Endodermal cell (in vitro differentiated cells): ENCODE data around the gene HID1. TPM values are rescaled to one million over a fixed set of nuclear protein-coding genes. Genes with fewer than 3 reads are reported as not detected.
A peak's percentile ranks its signal among the peaks of the same experiment; 100 is the strongest.

Experiments
- DNase-seq: peaks from one replicate; pipeline ENCODE4 v3.0.0-alpha.2; 2017
- H3K27ac ChIP-seq: 2 replicates; pipeline ENCODE4 v1.5.1; 2013; ENCODE audit warnings: mild to moderate bottlenecking, low read depth, low read length, moderate library complexity
- H3K27me3 ChIP-seq: 2 replicates; pipeline ENCODE4 v1.6.1; 2013; ENCODE audit warnings: mild to moderate bottlenecking, low read length, moderate library complexity; ENCODE audit not compliant: insufficient read depth, control insufficient read depth, poor library complexity, severe bottlenecking
- H3K36me3 ChIP-seq: 2 replicates; pipeline ENCODE4 v1.7.0; 2013; ENCODE audit warnings: mild to moderate bottlenecking, low read length, moderate library complexity; ENCODE audit not compliant: control insufficient read depth, insufficient read depth
- H3K4me1 ChIP-seq: one replicate; pipeline ENCODE4 v1.7.0; 2013; ENCODE audit warnings: low read length; ENCODE audit not compliant: control insufficient read depth, insufficient read depth
- H3K4me3 ChIP-seq: 2 replicates; pipeline ENCODE4 v1.5.1; 2013; ENCODE audit warnings: mild to moderate bottlenecking, low read length, moderate library complexity
- H3K9ac ChIP-seq: 2 replicates; pipeline ENCODE4 v1.6.1; 2013; ENCODE audit warnings: mild to moderate bottlenecking, low read length, moderate library complexity; ENCODE audit not compliant: poor library complexity, severe bottlenecking; ENCODE audit errors: extremely low read depth
- H3K9me3 ChIP-seq: 2 replicates; pipeline ENCODE4 v1.6.1; 2013; ENCODE audit warnings: mild to moderate bottlenecking, low read length, moderate library complexity; ENCODE audit not compliant: control insufficient read depth
- H3K27ac Mint-ChIP-seq: 2 replicates; pipeline ENCODE4 v1.8.0; 2020; ENCODE audit warnings: mixed read lengths
- H3K27me3 Mint-ChIP-seq: 2 replicates; pipeline ENCODE4 v1.8.0; 2021; ENCODE audit warnings: mild to moderate bottlenecking, mixed read lengths; ENCODE audit not compliant: insufficient read depth
- H3K36me3 Mint-ChIP-seq: 2 replicates; pipeline ENCODE4 v1.8.0; 2020; ENCODE audit warnings: low read depth, mixed read lengths
- H3K4me1 Mint-ChIP-seq: 2 replicates; pipeline ENCODE4 v1.8.0; 2020; ENCODE audit warnings: mixed read lengths
- H3K4me3 Mint-ChIP-seq: 2 replicates; pipeline ENCODE4 v1.8.0; 2020; ENCODE audit warnings: mild to moderate bottlenecking, moderate library complexity, mixed read lengths
- H3K9me3 Mint-ChIP-seq: 2 replicates; pipeline ENCODE4 v1.8.0; 2020; ENCODE audit warnings: mild to moderate bottlenecking, mixed read lengths
- CTCF ChIP-seq: fragments of 200-600 bp; sonication (generic); conservative IDR thresholded peaks from 2 replicates; pipeline ENCODE4 v1.5.0; 2021; ENCODE audit warnings: antibody characterized with exemption, mild to moderate bottlenecking
- WGBS, 2 experiments: methylation state at CpG; one replicate each; pipeline versions ENCODE4 v1.1.5 to v1.1.7; 2013; ENCODE audit warnings: missing lambda C conversion rate in 2 of 2, mixed read lengths in 1 of 2; ENCODE audit not compliant: insufficient coverage in 1 of 2, insufficient read length in 1 of 2; 5-methylcytosine and 5-hydroxymethylcytosine counted together
- total RNA-seq, 2 donors: library from RNA; stranded (reverse); fragmentation: NEBNext Ultra II Directional in 1 of 2; extraction: Animal tissue kit (Norgen Biotek cat#: 25700) in 1 of 2; gene quantifications; 2 replicates in 1 of 2; 3 replicates in 1 of 2; pipeline ENCODE4 v1.2.1, GENCODE V29; 2021

HID1 gene
- total RNA-seq, 2 donors from 2014 or later, result 7.6 to 11.4 TPM

GRCh38 chr17:74946641-74947040 is 25.9 kb downstream of the HID1 start:
- H3K27ac ChIP-seq, result no peak overlapping the region
- TF ChIP-seq CTCF, result no peak
- DNase-seq, result no peak
- no peaks in the 10 kb centered on the region for H3K4me1 Mint-ChIP-seq
- no peaks in the 10 kb centered on the region for H3K36me3 ChIP-seq
- peaks cover 39% of the 10 kb centered on the region for H3K27me3 Mint-ChIP-seq
- H3K9ac ChIP-seq, result no peak overlapping the region
- no peaks in the 10 kb centered on the region for H3K4me1 ChIP-seq
- 83 to 89% methylated on average over 8 to 14 of the region's 14 CpGs for WGBS, 2 experiments
- no peaks in the 10 kb centered on the region for H3K9me3 Mint-ChIP-seq
- peaks cover 40% of the 10 kb centered on the region for H3K27me3 ChIP-seq
- no peaks in the 10 kb centered on the region for H3K36me3 Mint-ChIP-seq
- no peak overlapping the region for H3K4me3 Mint-ChIP-seq
- H3K9me3 ChIP-seq, result no peaks in the 10 kb centered on the region
- no peak overlapping the region for H3K4me3 ChIP-seq
- no peak overlapping the region for H3K27ac Mint-ChIP-seq

- Mint-ChIP-seq H3K36me3 (no peaks in the 10 kb centered on the region), H3K9me3 (no peaks in the 10 kb centered on the region), H3K4me1 (no peaks in the 10 kb centered on the region), H3K27me3 (peaks cover 47% of the 10 kb centered on the region), H3K27ac (no peak overlapping the region), H3K4me3 (no peak overlapping the region)
- Histone ChIP-seq H3K4me1 (no peaks in the 10 kb centered on the region), H3K4me3 (no peak overlapping the region), H3K9ac (no peak overlapping the region), H3K27ac (no peak overlapping the region), H3K9me3 (no peaks in the 10 kb centered on the region), H3K36me3 (no peaks in the 10 kb centered on the region), H3K27me3 (peaks cover 50% of the 10 kb centered on the region)
- 77 to 78% methylated on average over 5 to 6 of the region's 6 CpGs for WGBS, 2 experiments
- no peak for TF ChIP-seq CTCF
- DNase-seq, result no peak
These were observed 27.0 kb downstream of the HID1 start for GRCh38 chr17:74945543-74945942.

GRCh38 chr17:74943808-74944522 is 28.6 kb downstream of the HID1 start:
- TF ChIP-seq CTCF, result no peak
- Mint-ChIP-seq H3K27me3 (peaks cover 53% of the 10 kb centered on the region), H3K4me1 (no peaks in the 10 kb centered on the region), H3K9me3 (no peaks in the 10 kb centered on the region), H3K36me3 (no peaks in the 10 kb centered on the region), H3K27ac (no peak overlapping the region), H3K4me3 (no peak overlapping the region)
- Histone ChIP-seq H3K9me3 (no peaks in the 10 kb centered on the region), H3K4me3 (no peak overlapping the region), H3K27ac (no peak overlapping the region), H3K27me3 (peaks cover 64% of the 10 kb centered on the region), H3K9ac (no peak overlapping the region), H3K4me1 (no peaks in the 10 kb centered on the region), H3K36me3 (no peaks in the 10 kb centered on the region)
- DNase-seq, result peak; percentile 74
- 76 to 86% methylated on average over 10 to 13 of the region's 13 CpGs for WGBS, 2 experiments
